Stimulated activated naive CD8-positive, alpha-beta T cell treated with anti-CD3 and anti-CD28 coated beads, Interleukin-15, Interleukin-2, amounts not matched to agents 100 U/mL and 50 U/mL, for 24 hours (primary cell): ENCODE results near the gene CPE.
"Not testable (repeated sequence)": the region's sequence is repeated elsewhere in the genome, so short reads cannot be mapped to it uniquely, and the experiment has no call there.

Experiments used
- ATAC-seq: fragments of 150-1000 bp; cut with Tn5 transposase; one replicate; pipeline ENCODE4 v1.10.0; 2021
- DNase-seq: peaks from one replicate; pipeline ENCODE4 v3.0.0; 2021

CPE gene

GRCh38 chr4:165378745-165379677, at the start of gene CPE:
TSS of gene CPE (plus strand) at chr4:165379008. CDS start at chr4:165379222, 214 bp downstream.
- peak; percentile 98 for ATAC-seq
- DNase-seq: peak; percentile 71

GRCh38 chr4:165330071-165330470, 48.7 kb upstream of the CPE start:
- no peak for DNase-seq
- ATAC-seq: no peak

- ATAC-seq: no peak
- no peak for DNase-seq
Measured at GRCh38 chr4:165330666-165331065, 48.1 kb upstream of the CPE start.

GRCh38 chr4:165331359-165331758, 47.4 kb upstream of the CPE start:
- ATAC-seq: no peak
- DNase-seq: no peak

- ATAC-seq: no peak
Measured at GRCh38 chr4:165331823-165332222, 47.0 kb upstream of the CPE start.

GRCh38 chr4:165332502-165332901, 46.3 kb upstream of the CPE start:
- no peak for DNase-seq
- no peak for ATAC-seq

More at GRCh38 chr4:165331823-165332222, 47.0 kb upstream of the CPE start:
- no peak for DNase-seq

- DNase-seq (no peak), ATAC-seq (no peak)
Measured at GRCh38 chr4:165335163-165335703, 43.6 kb upstream of the CPE start.

GRCh38 chr4:165336743-165337142, 42.1 kb upstream of the CPE start:
- ATAC-seq: no peak
- DNase-seq: no peak

GRCh38 chr4:165342340-165342739, 36.5 kb upstream of the CPE start:
- DNase-seq, ATAC-seq: not testable (repeated sequence)

- DNase-seq: no peak
Measured at GRCh38 chr4:165343353-165344191, 35.2 kb upstream of the CPE start.

GRCh38 chr4:165345666-165346417, 33.0 kb upstream of the CPE start:
- ATAC-seq (no peak), DNase-seq (no peak)

More at GRCh38 chr4:165343353-165344191, 35.2 kb upstream of the CPE start:
- no peak for ATAC-seq

- ATAC-seq: no peak
- DNase-seq: no peak
Measured at GRCh38 chr4:165347647-165348569, 30.9 kb upstream of the CPE start.

GRCh38 chr4:165351359-165352130, 27.3 kb upstream of the CPE start:
- no peak for DNase-seq
- ATAC-seq: no peak

- ATAC-seq: no peak
- DNase-seq: peak; percentile 15
Measured at GRCh38 chr4:165355900-165356300, 22.9 kb upstream of the CPE start.

- ATAC-seq (no peak), DNase-seq (no peak)
Measured at GRCh38 chr4:165359506-165359905, 19.3 kb upstream of the CPE start.

- ATAC-seq: no peak
- no peak for DNase-seq
Measured at GRCh38 chr4:165360041-165360695, 18.6 kb upstream of the CPE start.

GRCh38 chr4:165360985-165361670, 17.7 kb upstream of the CPE start:
- DNase-seq (no peak), ATAC-seq (no peak)

- ATAC-seq (no peak), DNase-seq (no peak)
Measured at GRCh38 chr4:165361810-165362209, 17.0 kb upstream of the CPE start.
